Stimulated activated CD4-positive, alpha-beta T cell treated with anti-CD3 and anti-CD28 coated beads, Interleukin-12 subunit alpha, Interleukin-12 subunit beta, amount 100 ng/mL, for 4 hours (primary cell): ENCODE data around the gene SCLY.

ENCODE experiments used
- DNase-seq: peaks from one replicate; pipeline ENCODE4 v3.0.0-alpha.2; 2020

Gene SCLY

DNA sequence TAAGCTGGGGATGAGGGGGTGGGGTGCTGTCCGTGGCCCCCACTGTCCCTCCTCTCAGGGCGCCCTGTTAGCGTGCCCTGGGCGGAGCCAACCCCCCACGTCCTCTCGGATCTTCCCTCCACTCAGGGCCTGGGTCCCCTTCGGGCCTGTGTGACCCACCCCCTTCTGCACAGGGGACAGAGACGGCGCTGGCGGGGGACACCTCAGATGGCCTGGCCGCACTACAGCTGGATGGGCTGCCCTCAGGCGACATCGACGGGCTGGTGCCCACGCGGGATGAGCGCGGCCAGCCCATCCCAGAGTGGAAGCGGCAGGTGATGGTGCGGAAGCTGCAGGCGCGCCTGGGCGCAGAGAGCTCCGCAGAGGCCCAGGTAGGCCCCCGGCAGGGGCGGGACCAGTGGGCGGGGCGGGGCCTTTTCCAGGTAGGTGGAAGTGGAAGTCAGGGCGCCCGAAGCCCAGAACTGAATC lies 67.8 kb downstream of the SCLY start:
- no peak for DNase-seq

GRCh38 chr2:238129166-238130010 lies 68.6 kb downstream of the SCLY start:
- DNase-seq: no peak

DNA sequence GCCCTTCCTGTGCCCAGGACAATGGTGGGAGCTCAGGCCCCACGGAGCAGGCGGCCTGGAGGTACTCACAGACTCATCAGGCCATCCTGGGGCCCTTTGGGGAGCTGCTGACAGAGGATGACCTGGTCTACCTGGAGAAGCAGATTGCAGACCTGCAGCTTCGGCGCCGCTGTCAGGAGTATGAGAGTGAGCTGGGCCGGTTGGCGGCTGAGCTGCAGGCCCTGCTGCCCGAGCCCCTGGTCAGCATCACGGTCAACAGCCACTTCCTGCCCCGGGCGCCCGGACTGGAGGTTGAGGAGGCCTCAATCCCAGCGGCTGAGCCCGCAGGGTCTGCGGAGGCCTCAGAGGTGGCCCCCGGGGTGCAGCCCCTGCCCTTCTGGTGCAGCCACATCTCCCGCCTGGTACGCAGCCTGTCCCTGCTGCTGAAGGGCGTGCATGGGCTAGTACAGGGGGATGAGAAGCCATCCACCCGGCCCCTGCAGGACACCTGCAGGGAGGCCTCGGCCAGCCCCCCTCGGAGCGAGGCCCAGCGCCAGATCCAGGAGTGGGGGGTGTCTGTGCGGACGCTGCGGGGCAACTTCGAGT lies 69.4 kb downstream of the SCLY start:
- no peak for DNase-seq

- DNase-seq: no peak
Observed at GRCh38 chr2:238130696-238131628, 70.2 kb downstream of the SCLY start.

DNA sequence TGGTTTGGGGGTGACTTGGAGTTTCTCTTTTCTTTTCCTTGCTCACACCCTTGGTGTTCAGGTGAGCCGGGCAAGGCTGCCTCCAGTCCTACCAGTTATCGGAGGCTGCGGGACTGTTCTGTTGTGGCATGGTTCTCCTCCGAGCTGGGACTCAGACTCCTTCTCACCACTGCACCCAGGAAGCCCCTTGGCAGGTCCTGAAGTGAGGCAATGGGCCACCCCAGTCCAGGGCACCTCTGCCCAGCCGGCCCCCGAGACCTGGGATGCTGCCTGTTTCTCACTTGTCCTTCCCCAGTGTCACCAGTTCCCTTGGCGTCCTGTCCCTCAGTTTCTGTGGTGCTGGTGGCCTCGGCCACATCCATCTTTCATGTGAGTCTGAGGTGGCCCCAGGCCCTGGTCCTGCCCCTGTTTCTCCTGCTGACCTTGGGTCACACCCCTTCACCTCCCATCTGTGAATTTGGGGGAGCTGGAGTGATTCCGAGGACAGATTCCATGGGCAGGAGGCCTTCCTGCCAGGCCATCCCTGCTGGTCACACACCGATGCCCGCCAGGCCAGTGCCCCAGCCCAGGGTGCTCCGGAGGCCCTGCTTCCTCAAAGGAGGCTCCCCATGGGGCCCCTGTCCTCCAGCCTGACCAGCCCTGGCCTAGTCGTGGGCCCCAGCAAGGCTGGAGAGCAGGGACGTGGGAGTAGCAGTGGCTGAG lies 71.1 kb downstream of the SCLY start:
- DNase-seq: no peak

- DNase-seq: no peak
Observed at GRCh38 chr2:238132463-238133450, 72.0 kb downstream of the SCLY start.

DNA sequence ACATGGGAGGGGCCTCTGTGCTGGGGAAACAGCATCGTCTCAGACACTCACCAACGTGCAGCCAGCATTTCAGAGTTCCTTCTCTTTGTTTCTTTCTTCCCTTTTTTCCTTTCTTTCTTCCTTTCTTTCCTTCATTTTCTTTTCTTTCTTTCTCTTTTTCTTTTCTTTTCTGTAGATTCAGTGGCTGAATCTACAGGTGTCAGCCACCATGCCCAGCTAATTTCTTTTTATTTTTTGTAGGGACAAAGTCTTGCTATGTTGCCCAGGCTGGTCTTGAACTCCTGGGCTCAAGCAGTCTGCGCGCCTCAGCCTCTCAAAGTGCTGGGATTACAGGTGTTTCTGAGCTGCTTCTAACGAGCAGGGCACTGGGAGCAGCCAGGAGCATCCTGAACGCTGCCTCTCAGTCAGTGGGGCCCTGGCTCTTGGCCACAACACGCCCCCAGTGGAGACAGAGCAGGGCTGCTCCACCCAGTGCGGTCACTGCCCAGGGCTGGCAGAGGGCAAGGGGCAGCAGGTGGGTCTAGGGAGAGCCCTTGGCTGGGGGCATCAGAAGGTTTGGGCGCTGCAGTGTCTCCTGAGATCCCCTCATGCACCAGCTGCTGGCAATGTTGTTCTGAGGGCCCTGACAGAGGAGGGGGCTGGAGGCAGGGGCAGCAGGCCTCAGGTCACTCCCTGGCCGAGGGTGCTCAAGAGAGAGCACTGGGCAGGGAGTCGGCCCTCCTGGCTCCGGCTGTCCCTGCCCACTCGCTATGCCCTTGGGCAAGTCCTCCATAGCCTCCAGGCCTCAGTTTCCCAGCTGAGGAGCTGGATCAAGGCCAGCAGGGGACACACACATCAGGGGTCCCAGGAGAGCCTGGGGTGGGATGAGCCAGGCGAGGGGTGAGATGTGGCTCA lies 72.9 kb downstream of the SCLY start:
- no peak for DNase-seq

- no peak for DNase-seq
Observed at GRCh38 chr2:238134393-238134785, 73.6 kb downstream of the SCLY start.

DNA sequence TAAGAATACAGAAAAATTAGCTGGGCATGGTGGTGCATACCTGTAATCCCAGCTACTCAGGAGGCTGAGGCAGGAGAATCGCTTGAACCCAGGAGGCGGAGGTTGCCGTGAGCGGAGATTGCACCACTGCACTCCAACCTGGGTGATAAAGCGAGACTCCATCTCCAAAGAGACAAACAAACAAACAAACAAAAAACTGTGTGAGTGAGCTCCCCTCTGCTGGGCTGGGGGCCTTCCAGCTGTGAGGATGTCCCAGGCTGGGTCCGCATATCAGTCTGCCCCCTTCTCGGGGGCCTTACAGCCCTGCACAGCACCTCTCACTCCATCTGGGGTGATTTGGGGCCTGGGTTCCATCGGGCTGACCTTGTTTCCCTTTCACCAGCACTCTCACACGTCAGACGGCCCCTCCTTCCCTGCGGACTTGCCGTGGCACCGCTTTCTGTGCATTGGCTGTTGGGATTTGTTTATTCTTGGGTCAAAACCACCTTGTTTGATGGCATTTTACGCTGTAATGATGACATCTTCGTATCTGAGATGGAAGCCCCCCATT lies 74.9 kb downstream of the SCLY start:
- DNase-seq: no peak

- DNase-seq: no peak
Observed at GRCh38 chr2:238136820-238137537, 76.2 kb downstream of the SCLY start.

DNA sequence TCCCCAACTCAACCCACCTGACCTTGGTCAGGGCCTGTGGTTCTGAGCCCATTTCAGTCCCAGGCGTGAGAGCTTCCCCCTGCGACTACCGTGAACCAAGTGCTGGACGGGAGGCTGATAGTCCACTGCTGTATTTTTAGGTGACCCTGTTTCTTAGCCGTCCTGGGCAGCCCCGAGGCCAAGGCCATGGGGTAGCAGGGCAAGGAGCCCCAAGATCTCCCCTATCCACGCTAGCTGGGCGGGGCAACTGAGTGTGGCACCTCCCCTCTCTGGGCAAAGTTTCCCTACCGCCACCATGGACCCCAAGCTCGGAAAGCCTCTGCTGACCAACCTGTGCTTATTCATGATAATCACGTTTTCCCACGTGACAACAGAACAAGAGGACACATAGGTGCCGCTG lies 77.1 kb downstream of the SCLY start:
- no peak for DNase-seq

DNA sequence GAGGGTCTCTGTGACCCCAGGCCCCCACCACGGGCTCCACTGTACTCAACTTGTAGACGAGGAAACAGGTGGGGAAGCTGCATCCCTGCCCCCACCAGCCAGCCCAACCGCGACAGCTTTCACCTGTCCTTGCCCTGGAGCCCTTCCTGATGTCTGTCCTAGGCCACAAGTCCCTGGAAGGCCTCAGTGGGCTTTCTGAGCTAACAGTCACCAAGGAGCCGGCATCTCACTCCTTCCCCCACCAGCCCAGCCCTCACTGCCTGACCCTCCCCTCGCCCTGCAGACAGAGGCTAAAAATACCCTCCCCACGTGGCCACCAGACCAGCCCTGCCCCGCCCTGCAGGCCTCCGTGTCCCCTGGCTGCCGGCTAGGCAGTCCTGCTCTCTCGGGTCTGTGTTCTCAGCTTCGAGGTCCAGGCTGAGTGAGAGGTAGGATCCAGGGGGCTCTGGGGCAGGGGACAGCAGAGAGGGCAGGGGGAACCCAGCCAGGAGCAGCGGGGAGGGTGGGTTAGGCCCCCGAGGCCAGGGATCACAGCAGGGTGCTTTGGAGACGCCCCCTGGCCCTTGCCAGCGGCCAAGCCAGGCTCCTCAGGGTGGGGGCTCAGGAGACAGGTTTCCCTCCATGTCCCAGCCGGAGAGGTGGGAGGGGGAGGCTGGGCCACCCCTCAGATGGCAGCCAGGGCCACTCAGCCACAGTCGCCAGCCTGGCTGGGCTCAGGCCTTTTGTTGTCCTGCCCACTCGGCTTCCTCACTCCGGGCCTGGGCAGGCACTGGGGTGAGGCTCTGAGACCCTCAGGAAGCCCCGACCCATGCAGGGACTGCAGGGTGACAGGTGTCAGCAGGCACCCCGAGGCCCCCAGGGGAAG lies 77.8 kb downstream of the SCLY start, which contains the start of gene KLHL30:
Gene KLHL30, plus strand, starts transcription at position 338 of the 865 bp plus-strand sequence. CDS start 2,087 bp downstream, outside the sequence.
- DNase-seq: no peak

DNA sequence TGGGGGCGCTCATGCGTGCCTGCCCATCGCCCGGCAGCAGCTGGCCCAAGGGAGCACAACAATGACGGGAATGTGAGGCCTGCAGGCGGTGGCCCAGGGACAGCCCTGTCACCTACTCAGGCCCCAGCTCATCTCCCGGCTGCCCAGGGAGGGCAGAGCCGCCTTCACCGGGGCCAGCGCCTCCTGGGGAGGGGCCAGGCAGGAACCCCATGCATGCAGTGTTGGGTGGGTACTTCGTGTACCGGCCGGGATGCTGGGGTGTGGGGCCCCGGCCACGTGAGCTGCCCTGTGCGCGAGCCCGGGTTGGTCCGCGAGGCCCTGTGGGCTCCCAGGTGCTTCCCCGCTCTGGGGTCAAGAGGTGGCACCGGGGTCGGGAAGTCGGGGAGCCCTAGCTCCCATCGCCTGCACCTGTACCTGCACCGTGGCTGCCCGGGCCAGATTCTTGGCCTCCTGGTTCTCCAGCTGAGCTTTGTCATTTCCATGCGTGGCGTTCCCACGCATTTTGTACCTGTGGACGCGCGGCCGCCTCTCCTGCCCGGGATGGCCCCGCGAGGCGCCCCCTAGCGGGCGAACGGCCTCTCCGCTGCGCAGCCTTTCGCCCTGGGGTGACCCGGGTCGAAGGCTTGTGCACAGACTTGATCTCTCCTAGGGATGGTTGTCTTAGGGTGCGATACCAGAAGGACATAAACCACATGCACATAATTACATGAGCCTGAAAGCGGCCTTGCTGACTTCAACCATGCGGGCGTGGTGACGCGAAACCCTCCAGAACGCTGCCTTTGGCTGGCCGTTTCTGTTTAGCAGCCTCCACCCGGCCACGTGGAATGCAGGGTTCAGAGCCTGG lies 78.6 kb downstream of the SCLY start:
- DNase-seq: peak; percentile 15

GRCh38 chr2:238140040-238140439 lies 79.2 kb downstream of the SCLY start:
- DNase-seq: no peak

- no peak for DNase-seq
Observed at GRCh38 chr2:238140721-238141540, 80.1 kb downstream of the SCLY start.
